ENCODE data around the gene PARP12. TPM values are rescaled to one million over a fixed set of nuclear protein-coding genes. Genes with fewer than 3 reads are reported as not detected.

Gene PARP12
- total RNA-seq, 1 donor from 2014 or later, result 54.6 TPM

DNA sequence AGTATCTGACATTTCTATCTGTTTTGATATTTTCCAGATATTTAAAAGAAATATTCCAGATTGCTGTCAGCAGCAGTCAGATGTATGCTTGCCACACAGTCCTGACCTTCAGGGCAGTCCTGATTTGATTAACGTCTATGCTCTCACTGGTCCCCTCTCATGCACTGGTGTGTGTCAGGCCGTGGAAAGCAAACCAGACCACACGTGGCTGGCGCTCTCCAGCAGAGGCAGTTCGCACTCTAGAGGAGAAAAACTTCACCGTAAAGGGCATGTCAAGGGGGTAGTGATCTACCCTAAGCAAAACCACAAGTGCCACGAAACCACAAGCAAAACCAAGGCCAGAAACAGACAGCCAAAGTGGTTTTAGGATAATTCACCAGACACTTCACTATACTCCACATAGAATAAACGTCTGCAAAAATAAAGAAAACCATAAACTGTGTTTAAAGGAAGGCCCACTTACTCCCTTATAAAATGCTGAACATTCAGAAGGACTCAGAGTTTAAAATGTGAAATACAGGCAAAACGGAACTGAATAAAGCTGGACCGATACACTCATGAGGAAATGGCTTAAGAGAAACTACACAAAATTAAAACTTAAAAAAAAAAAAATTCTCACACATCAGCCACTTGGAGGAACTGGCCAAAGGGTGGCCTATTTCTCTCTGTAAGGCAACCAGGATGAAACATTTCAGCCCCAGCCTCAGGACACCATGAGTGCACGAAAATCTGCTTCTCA, 26.4 kb downstream of the PARP12 start:
- intact Hi-C loops (cut with DNase I), result no loop called here
- Histone ChIP-seq H3K36me3 (peaks cover 21 to 48% of the 10 kb centered on the region in 2 donors), H3K27ac (no peak overlapping the region)

GRCh38 chr7:140035400-140036223, 27.1 kb downstream of the PARP12 start:
- no peaks in the 10 kb centered on the region for H3K27me3 ChIP-seq
- no peak overlapping the region for H3K4me3 ChIP-seq
- TF ChIP-seq, protein P1, sequence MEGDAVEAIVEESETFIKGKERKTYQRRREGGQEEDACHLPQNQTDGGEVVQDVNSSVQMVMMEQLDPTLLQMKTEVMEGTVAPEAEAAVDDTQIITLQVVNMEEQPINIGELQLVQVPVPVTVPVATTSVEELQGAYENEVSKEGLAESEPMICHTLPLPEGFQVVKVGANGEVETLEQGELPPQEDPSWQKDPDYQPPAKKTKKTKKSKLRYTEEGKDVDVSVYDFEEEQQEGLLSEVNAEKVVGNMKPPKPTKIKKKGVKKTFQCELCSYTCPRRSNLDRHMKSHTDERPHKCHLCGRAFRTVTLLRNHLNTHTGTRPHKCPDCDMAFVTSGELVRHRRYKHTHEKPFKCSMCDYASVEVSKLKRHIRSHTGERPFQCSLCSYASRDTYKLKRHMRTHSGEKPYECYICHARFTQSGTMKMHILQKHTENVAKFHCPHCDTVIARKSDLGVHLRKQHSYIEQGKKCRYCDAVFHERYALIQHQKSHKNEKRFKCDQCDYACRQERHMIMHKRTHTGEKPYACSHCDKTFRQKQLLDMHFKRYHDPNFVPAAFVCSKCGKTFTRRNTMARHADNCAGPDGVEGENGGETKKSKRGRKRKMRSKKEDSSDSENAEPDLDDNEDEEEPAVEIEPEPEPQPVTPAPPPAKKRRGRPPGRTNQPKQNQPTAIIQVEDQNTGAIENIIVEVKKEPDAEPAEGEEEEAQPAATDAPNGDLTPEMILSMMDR (IDR thresholded peaks at IDR 0.05), result no peak
- H3K36me3 ChIP-seq, result peaks cover 18 to 43% of the 10 kb centered on the region in 2 donors
- no peaks in the 10 kb centered on the region for H3K9me3 ChIP-seq
- intact Hi-C loops (cut with DNase I), result no loop called here
- no peak overlapping the region for H3K27ac ChIP-seq
- no peaks in the 10 kb centered on the region for H3K4me1 ChIP-seq
- DNase-seq (ENCODE audit: low spot score in 2 of 2), result no peak

More for the DNA sequence above, 26.4 kb downstream of the PARP12 start:
- no peak for DNase-seq (ENCODE audit: low spot score in 2 of 2)
- Histone ChIP-seq H3K4me3 (no peak overlapping the region), H3K9me3 (no peaks in the 10 kb centered on the region), H3K4me1 (no peaks in the 10 kb centered on the region), H3K27me3 (no peaks in the 10 kb centered on the region)
- TF ChIP-seq, protein P1 (IDR thresholded peaks at IDR 0.05), result no peak

- Histone ChIP-seq H3K4me1 (no peaks in the 10 kb centered on the region), H3K36me3 (peaks cover 12 to 33% of the 10 kb centered on the region in 2 donors), H3K9me3 (no peaks in the 10 kb centered on the region), H3K27ac (no peak overlapping the region), H3K27me3 (no peaks in the 10 kb centered on the region), H3K4me3 (no peak overlapping the region)
- intact Hi-C loops (cut with DNase I), result no loop called here
- TF ChIP-seq, protein P1 (IDR thresholded peaks at IDR 0.05), result no peak
- no peak for DNase-seq (ENCODE audit: low spot score in 2 of 2)
Observed at GRCh38 chr7:140034421-140034820, 28.3 kb downstream of the PARP12 start.

- H3K27ac ChIP-seq, result peak overlapping the region in 1 of 2 donors; percentile 19
- TF ChIP-seq, protein P1 (IDR thresholded peaks at IDR 0.05), result no peak
- no peaks in the 10 kb centered on the region for H3K9me3 ChIP-seq
- DNase-seq (ENCODE audit: low spot score in 2 of 2), result no peak
- intact Hi-C loops (cut with DNase I), result no loop called here
- H3K27me3 ChIP-seq, result no peaks in the 10 kb centered on the region
- H3K36me3 ChIP-seq, result peaks cover 12 to 33% of the 10 kb centered on the region in 2 donors
- no peaks in the 10 kb centered on the region for H3K4me1 ChIP-seq
- H3K4me3 ChIP-seq, result no peak overlapping the region
Observed at GRCh38 chr7:140033779-140034363, 28.9 kb downstream of the PARP12 start.

DNA sequence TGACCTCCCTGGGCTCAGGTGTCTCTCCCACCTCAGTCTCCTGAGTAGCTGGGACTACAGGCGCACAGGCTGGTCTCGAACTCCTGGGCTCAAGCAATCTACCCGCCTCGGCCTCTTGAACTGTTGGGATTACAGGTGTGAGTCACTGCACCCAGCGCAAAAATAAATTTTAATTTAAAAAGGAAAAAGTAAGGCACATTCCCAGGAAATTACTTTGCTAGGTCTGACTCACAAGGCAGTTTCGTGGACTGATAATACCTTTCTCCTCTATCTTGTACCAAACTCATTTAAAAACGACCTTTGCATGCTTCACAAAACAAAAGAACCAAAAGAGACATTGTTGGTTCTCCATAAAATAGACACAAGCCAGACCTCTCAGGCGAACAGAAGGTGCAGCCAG, 29.7 kb downstream of the PARP12 start:
- peak overlapping the region in 1 of 2 donors; percentile 19 for H3K27ac ChIP-seq
- TF ChIP-seq, protein P1 (IDR thresholded peaks at IDR 0.05), result no peak
- intact Hi-C loops (cut with DNase I), result no loop called here
- no peaks in the 10 kb centered on the region for H3K4me1 ChIP-seq
- H3K27me3 ChIP-seq, result no peaks in the 10 kb centered on the region
- no peak overlapping the region for H3K4me3 ChIP-seq
- no peaks in the 10 kb centered on the region for H3K9me3 ChIP-seq
- H3K36me3 ChIP-seq, result peaks cover 18 to 26% of the 10 kb centered on the region in 2 donors
- no peak for DNase-seq (ENCODE audit: low spot score in 2 of 2)
